H1 (cell line): ENCODE results near the gene FH. TPM values are rescaled to one million over a fixed set of nuclear protein-coding genes. Genes with fewer than 3 reads are reported as not detected.

Source experiments
- CBX5 ChIP-seq: fragments of 300-800, 300-1000 bp; sonication (generic); IDR thresholded peaks from 2 replicates; pipeline ENCODE4 v1.7.1; 2016; ENCODE audit warnings: antibody characterized with exemption, low read length, low read depth
- CREB1 ChIP-seq: IDR thresholded peaks from 2 replicates; pipeline ENCODE4 v1.6.1; 2012; ENCODE audit warnings: inconsistent platforms
- HDAC2 ChIP-seq, 2 experiments: fragments of 300-600 bp in 1 of 2; sonication (generic) in 1 of 2; IDR thresholded peaks; 2 replicates each; pipeline ENCODE4 v1.6.1; 2011 to 2012; ENCODE audit warnings: low read depth in 2 of 2, low read length in 2 of 2, mild to moderate bottlenecking in 2 of 2, moderate library complexity in 2 of 2, borderline replicate concordance in 1 of 2, inconsistent platforms in 1 of 2
- PHF8 ChIP-seq: fragments of 200-600 bp; sonication (generic); conservative IDR thresholded peaks from 2 replicates; pipeline ENCODE4 v1.7.1; 2012; ENCODE audit warnings: low read depth, mild to moderate bottlenecking, inconsistent platforms, low read length, moderate library complexity
- POLR2A ChIP-seq, 2 experiments: IDR thresholded peaks; 1 replicate in 1 of 2; 2 replicates in 1 of 2; pipeline ENCODE4 v1.6.1; 2011; ENCODE audit warnings: low read depth in 2 of 2, low read length in 2 of 2, mild to moderate bottlenecking in 2 of 2; ENCODE audit errors: control extremely low read depth in 1 of 2
- SRF ChIP-seq: IDR thresholded peaks from 2 replicates; pipeline ENCODE4 v1.6.1; 2011; ENCODE audit warnings: mild to moderate bottlenecking, low read depth, low read length, moderate library complexity
- polyA plus RNA-seq, 7 experiments: library from polyadenylated mRNA; depleted of rRNA in 3 of 7; stranded (reverse) in 5 of 7; unstranded in 2 of 7; fragments of >200 nt in 5 of 7; fragments of 200-250 nt in 2 of 7; gene quantifications; 1 replicate in 5 of 7; 2 replicates in 1 of 7; 4 replicates in 1 of 7; pipeline versions ENCODE4 v1.2.1 to v1.2.3, GENCODE V29; 2011 to 2013; ENCODE audit warnings: missing spikeins in 2 of 7, mixed read lengths in 2 of 7
- total RNA-seq: library from RNA; stranded (reverse); fragmentation: NEBNext Ultra II Directional; extraction: Animal tissue kit (Norgen Biotek cat#: 25700); gene quantifications from 2 replicates; pipeline ENCODE4 v1.2.1, GENCODE V29; 2021
- TF ChIP-seq, protein P1 (sequence below): fragments of 300-600 bp; sonication (generic); IDR thresholded peaks from 2 replicates; pipeline ENCODE4 v1.7.1; 2012; ENCODE audit warnings: low read length, moderate library complexity, mild to moderate bottlenecking, inconsistent platforms; ENCODE audit not compliant: insufficient replicate concordance

Gene FH
- total and polyA plus RNA-seq, 2 of the 8 experiments (the other 6 are each of a cell fraction or from before 2014, with no cell fraction given), result 45.0 to 81.9 TPM

- TF ChIP-seq, protein P1, sequence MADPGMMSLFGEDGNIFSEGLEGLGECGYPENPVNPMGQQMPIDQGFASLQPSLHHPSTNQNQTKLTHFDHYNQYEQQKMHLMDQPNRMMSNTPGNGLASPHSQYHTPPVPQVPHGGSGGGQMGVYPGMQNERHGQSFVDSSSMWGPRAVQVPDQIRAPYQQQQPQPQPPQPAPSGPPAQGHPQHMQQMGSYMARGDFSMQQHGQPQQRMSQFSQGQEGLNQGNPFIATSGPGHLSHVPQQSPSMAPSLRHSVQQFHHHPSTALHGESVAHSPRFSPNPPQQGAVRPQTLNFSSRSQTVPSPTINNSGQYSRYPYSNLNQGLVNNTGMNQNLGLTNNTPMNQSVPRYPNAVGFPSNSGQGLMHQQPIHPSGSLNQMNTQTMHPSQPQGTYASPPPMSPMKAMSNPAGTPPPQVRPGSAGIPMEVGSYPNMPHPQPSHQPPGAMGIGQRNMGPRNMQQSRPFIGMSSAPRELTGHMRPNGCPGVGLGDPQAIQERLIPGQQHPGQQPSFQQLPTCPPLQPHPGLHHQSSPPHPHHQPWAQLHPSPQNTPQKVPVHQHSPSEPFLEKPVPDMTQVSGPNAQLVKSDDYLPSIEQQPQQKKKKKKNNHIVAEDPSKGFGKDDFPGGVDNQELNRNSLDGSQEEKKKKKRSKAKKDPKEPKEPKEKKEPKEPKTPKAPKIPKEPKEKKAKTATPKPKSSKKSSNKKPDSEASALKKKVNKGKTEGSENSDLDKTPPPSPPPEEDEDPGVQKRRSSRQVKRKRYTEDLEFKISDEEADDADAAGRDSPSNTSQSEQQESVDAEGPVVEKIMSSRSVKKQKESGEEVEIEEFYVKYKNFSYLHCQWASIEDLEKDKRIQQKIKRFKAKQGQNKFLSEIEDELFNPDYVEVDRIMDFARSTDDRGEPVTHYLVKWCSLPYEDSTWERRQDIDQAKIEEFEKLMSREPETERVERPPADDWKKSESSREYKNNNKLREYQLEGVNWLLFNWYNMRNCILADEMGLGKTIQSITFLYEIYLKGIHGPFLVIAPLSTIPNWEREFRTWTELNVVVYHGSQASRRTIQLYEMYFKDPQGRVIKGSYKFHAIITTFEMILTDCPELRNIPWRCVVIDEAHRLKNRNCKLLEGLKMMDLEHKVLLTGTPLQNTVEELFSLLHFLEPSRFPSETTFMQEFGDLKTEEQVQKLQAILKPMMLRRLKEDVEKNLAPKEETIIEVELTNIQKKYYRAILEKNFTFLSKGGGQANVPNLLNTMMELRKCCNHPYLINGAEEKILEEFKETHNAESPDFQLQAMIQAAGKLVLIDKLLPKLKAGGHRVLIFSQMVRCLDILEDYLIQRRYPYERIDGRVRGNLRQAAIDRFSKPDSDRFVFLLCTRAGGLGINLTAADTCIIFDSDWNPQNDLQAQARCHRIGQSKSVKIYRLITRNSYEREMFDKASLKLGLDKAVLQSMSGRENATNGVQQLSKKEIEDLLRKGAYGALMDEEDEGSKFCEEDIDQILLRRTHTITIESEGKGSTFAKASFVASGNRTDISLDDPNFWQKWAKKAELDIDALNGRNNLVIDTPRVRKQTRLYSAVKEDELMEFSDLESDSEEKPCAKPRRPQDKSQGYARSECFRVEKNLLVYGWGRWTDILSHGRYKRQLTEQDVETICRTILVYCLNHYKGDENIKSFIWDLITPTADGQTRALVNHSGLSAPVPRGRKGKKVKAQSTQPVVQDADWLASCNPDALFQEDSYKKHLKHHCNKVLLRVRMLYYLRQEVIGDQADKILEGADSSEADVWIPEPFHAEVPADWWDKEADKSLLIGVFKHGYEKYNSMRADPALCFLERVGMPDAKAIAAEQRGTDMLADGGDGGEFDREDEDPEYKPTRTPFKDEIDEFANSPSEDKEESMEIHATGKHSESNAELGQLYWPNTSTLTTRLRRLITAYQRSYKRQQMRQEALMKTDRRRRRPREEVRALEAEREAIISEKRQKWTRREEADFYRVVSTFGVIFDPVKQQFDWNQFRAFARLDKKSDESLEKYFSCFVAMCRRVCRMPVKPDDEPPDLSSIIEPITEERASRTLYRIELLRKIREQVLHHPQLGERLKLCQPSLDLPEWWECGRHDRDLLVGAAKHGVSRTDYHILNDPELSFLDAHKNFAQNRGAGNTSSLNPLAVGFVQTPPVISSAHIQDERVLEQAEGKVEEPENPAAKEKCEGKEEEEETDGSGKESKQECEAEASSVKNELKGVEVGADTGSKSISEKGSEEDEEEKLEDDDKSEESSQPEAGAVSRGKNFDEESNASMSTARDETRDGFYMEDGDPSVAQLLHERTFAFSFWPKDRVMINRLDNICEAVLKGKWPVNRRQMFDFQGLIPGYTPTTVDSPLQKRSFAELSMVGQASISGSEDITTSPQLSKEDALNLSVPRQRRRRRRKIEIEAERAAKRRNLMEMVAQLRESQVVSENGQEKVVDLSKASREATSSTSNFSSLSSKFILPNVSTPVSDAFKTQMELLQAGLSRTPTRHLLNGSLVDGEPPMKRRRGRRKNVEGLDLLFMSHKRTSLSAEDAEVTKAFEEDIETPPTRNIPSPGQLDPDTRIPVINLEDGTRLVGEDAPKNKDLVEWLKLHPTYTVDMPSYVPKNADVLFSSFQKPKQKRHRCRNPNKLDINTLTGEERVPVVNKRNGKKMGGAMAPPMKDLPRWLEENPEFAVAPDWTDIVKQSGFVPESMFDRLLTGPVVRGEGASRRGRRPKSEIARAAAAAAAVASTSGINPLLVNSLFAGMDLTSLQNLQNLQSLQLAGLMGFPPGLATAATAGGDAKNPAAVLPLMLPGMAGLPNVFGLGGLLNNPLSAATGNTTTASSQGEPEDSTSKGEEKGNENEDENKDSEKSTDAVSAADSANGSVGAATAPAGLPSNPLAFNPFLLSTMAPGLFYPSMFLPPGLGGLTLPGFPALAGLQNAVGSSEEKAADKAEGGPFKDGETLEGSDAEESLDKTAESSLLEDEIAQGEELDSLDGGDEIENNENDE, result no peak
- TF ChIP-seq SRF (no peak), POLR2A (IDR thresholded peaks at IDR 0.05; ENCODE audit: control extremely low read depth in 1 of 2, low read depth in 2 of 2, low read length in 2 of 2) (no peak), HDAC2 (IDR thresholded peaks at IDR 0.05; ENCODE audit: borderline replicate concordance in 1 of 2, low read depth in 2 of 2, low read length in 2 of 2) (no peak), CBX5 (no peak), CREB1 (no peak), PHF8 (no peak)
Measured at GRCh38 chr1:241507189-241507863, 12.2 kb downstream of the FH start (continued).
